Loucy (cell line): ENCODE results near the gene GC.

Experiments used
- EZH2phosphoT487 ChIP-seq: fragments of 200-600 bp; IDR thresholded peaks from 2 replicates; pipeline ENCODE4 v1.6.1; 2018; ENCODE audit warnings: antibody characterized with exemption, mild to moderate bottlenecking, moderate library complexity, borderline replicate concordance
- TF ChIP-seq, protein P1 (sequence below): fragments of 200-600 bp; sonication (generic); conservative IDR thresholded peaks from 2 replicates; pipeline ENCODE4 v1.5.1; 2014; ENCODE audit warnings: mild to moderate bottlenecking, antibody characterized with exemption, low read length

DNA sequence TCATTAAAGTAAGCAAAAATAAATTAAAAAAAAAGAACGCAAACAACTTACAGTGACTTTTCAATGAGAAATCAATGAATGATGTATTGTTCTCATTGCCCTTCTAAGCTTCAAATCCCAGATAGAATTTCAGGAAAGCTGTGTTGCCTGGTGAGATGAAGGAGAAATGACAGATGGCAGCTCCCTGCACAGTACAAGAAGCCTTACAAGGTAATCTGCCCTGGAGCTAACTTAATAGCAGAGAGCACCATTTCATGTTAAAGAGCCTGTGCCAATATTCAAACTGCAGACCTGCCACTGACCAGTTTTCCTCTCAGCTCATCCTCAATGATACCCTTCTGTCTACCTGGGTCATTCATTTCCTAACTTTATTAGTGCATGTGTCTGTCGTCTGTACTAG, 54.0 kb downstream of the GC start:
- TF ChIP-seq, protein P1, sequence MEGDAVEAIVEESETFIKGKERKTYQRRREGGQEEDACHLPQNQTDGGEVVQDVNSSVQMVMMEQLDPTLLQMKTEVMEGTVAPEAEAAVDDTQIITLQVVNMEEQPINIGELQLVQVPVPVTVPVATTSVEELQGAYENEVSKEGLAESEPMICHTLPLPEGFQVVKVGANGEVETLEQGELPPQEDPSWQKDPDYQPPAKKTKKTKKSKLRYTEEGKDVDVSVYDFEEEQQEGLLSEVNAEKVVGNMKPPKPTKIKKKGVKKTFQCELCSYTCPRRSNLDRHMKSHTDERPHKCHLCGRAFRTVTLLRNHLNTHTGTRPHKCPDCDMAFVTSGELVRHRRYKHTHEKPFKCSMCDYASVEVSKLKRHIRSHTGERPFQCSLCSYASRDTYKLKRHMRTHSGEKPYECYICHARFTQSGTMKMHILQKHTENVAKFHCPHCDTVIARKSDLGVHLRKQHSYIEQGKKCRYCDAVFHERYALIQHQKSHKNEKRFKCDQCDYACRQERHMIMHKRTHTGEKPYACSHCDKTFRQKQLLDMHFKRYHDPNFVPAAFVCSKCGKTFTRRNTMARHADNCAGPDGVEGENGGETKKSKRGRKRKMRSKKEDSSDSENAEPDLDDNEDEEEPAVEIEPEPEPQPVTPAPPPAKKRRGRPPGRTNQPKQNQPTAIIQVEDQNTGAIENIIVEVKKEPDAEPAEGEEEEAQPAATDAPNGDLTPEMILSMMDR = no peak
- TF ChIP-seq EZH2phosphoT487 = no peak
